MV-4-11 (cell line): ENCODE results near the gene KIF19.
A peak's percentile ranks its signal among the peaks of the same experiment; 100 is the strongest.

ENCODE experiments used
- DNase-seq: peaks from one replicate; lab custom pipeline; 2025; lab: John Stamatoyannopoulos, UW

KIF19 gene

DNA sequence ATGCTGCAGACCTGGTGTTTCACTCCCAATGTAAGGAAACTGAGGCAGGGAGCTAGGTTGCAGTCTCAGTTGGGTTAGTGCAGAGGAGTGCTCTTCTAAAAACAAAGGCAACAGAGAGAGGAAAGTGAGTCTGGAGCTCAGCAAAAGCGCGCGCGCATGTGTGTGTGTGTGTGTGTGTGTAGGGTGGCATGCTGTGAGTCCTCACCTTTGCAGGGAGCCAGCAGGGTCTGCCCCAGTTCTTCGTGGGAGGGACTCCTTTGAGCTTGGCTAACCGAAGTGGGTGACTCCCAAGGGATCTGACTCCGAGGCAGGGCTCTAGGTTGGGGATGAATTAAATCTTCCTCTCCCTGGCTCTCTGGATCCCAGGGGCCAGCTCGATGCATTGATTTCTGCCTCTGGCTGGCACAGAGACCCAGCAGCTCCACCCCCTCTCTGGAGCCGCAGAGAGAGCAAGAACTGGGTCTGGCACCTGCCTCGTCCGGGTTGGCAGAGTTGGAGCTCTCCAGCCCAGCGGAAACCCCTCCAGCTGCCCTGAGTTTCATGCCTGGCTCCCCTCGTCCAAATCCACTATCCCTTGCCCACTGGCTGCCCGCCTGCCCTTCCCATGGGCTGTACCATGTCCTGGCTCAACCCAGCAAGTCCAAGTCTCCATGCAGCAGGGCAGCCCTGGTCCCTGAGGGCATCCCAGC, 36.9 kb downstream of the KIF19 start:
- no peak for DNase-seq

DNA sequence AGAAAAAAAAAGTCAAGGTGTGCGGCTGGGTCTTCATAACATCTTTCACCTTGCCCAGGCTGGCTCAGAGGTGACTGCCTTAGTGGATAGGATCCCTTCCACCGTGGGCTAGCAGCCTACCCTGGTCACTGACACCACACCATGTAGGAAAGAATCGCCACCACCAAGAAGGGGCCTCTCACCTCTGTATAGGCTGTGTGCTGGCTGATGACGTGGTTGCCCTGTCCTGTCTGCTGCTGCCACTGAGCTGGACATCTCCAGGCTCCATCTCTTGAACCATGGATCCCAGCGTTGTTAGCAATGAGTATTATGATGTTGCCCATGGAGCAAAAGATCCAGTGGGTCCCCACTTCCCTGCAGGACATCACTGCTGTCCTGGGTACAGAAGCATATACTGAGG, 41.2 kb downstream of the KIF19 start, which contains the start of gene GPR142:
Gene GPR142 (plus strand): TSS at position 301 of the 400 bp plus-strand sequence. CDS start 2,035 bp downstream, outside the sequence.
- DNase-seq, result no peak

DNA sequence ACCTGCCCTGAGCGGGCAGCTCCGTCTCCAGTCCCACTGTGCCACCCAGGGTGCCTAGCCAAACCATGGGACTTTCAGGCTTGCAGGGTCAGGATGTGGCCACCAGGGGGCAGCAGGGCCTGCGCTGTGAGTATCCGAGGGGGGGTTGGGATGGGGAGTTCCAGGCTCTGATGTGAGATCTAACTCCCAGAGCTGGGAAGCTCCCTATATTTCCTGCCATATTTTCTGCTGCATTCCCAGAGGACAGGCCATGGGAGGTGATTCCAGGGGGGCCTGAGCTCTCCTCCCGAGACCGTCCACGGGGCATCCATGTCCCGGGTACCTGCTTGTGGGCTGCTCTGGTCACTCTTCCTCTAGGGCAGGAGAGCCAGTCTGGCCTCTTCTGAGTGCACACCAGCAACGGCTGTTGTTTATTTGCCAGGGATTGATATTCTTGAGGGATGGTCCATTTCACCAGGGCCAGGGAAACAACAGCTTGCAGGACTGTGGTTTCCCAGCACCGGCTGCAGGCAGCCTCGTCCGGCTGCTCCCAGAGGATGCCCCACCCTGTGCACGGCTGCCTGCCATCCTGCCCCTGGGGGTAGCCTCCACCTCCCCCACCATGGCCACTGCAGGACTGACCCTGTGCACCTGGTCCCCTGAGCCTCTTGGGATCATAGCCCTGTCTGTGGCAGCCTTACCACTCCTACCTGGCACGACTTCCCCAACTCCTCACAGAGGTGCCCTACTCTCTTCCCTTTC, 42.5 kb downstream of the KIF19 start:
- DNase-seq, result peak; percentile 31

DNA sequence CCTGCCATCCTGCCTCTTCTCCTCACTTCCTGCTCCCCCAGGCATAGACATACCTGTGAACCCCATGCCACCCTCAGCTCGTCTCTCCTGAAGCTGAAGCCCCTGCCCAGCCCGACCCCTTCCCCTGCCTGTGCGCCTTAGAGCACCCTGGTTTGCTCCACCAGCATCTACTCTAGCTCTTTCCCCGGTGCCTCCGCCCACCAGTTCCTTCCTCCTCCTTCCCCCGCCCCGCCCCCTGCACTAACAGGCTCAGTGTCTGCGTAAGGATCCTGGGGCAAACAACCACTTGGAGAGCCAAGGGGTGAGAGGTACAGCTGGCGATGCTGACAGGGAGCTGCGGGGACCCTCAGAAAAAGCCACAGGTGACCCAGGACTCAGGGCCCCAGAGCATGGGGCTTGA, 43.2 kb downstream of the KIF19 start:
- DNase-seq, result peak; percentile 35

DNA sequence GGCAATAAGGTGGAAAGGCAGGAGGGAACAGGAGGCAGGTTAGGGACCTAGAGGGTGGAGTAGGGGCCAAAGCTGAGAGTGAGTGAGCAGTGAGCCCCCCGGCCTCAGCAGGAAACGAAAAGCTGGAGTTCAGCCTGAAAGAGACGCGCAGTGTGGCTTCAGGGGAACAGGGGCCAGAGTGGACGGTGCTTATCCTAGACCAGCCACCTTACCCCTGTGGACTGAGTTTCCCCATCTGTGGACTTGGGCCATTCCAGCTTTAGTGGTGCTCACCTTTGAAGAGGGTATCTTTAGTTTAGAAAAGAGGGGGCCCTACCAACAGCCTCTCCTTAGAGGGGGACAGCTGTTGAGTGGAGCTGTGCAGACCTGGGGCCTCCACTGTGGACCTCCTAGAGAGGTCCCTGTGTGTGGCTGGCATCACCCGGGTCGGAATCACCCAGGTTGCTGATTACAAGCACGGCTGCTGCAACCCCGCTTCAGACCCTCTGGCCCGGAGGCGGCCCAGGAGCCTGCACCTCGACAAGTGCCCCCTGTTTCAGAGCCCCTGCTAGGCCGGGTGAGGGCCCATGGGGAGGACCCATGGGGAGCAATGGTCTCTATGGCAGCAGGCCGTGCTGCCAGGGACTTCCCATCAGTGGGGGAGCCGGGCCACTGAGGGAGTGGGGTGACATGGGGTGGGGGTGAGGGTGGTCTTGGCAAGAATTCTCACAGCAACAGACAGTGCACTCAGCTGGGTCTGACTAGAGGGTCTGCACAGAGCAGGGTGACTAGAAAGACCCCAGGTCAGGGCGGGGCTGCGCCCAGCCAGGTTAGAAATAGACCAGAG, 43.9 kb downstream of the KIF19 start:
- no peak for DNase-seq

DNA sequence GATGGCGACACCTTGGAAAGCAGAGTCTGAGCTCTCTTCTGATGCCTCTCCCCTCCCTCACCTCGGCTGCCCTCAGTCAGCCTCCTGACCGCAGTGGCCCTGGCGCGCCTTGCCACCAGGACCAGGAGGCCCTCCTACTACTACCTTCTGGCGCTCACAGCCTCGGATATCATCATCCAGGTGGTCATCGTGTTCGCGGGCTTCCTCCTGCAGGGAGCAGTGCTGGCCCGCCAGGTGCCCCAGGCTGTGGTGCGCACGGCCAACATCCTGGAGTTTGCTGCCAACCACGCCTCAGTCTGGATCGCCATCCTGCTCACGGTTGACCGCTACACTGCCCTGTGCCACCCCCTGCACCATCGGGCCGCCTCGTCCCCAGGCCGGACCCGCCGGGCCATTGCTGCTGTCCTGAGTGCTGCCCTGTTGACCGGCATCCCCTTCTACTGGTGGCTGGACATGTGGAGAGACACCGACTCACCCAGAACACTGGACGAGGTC, 45.7 kb downstream of the KIF19 start:
- DNase-seq, result no peak

DNA sequence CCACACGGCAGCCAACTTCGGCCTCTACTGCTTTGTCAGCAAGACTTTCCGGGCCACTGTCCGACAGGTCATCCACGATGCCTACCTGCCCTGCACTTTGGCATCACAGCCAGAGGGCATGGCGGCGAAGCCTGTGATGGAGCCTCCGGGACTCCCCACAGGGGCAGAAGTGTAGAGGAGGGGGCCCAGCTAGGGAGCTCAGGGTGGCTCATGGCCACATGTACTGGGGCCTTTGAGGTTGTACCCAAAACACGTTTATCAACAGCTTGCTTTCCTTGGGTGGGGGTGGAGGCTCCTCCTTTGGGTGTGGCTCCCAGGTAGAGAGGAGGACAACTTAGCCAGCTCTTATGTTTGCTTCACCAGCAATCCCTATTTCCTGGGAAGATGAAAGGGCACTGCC, 46.4 kb downstream of the KIF19 start:
- no peak for DNase-seq

DNA sequence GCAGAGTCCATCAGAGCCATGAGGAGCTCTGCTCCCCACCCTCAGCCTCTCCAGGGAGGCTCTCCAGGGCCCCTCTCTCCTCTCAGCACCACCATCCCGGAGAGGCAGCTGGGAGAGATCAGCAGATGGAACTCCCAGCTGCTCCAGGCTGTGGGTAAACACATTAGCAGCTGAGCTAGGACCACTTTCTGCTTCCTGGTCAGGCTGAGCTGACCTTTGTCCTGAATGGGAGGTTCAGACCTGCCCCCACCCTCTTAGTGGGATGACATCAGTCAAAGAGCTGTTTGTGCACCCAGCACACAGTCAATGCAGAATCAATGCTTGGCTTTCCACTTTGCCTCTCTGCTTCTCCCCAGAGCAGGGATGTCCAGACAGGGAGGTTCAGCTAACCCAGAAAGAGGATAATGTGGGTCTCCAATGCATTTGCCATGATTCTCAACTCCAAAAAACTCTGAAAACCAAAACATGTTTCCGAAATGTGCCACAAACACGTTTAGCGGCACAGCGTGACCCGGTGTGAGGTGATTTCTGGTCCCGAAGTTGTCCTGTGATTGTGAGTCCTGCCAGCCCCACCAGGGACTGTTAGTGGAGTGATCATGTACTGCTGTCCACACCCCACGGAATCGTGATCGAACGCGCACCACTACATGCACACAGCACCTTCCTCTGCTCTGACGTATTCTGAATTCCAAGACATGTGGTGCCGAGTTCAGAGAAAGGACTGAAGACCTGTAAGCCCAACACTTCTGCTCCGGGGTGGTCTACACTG, 48.0 kb downstream of the KIF19 start:
- no peak for DNase-seq

DNA sequence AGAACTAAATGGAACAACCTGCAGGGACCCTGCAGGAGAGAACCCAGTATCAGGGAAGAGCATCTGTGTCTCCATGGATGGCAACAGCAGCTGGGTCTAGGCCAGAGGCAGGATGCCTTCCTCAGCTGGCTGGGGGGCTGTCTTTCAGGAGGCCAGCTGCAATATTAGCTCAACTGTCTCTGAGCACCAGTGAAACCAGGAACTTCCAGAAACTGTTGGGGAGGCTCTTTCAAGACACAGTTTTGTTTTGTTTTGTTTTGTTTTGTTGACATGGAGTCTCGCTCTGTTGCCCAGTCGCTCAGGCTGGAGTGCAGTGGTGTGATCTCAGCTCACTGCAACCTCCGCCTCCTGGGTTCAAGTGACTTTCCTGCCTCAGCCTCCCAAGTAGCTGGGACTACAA, 48.8 kb downstream of the KIF19 start:
- peak; percentile 79 for DNase-seq

DNA sequence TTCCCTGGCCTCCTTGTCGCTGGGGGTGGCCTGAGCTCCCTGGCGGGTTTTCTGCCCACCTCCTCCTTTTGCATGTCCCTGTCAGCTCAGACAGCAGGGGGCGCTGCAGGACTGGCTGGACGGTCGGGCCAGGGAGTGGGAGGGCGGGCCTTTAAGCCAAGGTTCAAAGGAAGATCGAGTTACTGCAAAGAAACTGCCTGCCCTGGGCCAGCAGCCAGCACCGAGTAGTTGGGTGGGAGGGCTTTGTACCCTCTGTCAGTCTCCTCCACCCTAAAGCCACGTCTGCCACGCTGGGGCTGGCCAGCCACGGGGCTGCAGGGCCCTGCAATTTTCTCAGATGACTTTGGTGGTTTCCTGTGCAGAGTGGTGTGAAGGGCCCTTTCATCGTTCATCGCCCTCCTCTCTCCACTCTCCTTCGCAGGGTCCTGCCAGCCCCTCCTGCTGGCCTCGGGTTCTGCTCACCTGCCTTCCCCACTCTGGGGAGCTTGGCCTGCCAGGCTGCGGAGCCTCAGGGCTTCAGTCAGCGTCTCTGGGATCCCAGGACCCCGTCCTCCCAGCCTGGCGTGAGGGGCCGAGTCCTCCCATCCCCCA, 53.6 kb downstream of the KIF19 start:
- peak; percentile 69 for DNase-seq

DNA sequence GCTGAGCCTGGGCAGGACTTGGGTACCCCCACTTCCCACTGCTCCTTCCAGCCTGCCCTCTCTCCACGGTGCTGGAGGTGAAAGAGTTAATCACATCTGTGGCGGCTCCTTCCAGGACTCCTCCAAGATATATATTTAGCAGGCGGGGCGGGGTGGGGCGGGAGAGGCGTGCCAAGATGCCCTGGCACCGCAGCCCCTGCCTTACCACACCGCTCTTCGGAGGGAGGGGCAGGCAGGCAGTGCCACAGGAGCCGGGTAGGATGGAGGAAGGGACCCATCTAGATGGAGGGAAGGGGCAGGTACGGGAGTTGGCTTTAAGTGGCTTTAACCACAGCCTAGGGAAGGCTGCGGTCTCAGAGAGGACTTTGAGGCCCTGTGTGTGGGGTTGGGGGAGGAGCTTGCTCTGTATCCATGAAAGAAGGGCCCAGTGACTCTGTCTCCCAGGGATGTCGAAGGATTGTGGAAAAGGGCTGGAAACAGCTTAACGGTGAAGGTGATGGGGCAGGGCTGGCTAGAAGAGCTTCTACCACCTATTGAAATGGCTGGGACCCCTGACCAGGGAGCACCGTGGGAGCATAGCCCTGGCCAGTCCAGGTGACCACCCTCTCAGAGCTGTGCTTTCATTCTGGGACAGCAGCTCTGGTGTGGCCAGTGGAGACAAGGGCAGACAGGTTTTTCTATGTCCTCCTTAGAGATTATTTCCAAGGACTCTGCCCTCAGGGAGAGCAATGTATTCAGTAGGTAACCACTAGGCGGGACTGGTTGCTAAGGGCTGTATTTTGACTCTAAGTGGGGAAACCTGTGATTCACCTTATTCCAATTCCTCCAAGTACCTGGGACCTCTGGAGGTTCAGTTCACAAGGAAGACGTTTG, 54.3 kb downstream of the KIF19 start:
- peak; percentile 34 for DNase-seq

DNA sequence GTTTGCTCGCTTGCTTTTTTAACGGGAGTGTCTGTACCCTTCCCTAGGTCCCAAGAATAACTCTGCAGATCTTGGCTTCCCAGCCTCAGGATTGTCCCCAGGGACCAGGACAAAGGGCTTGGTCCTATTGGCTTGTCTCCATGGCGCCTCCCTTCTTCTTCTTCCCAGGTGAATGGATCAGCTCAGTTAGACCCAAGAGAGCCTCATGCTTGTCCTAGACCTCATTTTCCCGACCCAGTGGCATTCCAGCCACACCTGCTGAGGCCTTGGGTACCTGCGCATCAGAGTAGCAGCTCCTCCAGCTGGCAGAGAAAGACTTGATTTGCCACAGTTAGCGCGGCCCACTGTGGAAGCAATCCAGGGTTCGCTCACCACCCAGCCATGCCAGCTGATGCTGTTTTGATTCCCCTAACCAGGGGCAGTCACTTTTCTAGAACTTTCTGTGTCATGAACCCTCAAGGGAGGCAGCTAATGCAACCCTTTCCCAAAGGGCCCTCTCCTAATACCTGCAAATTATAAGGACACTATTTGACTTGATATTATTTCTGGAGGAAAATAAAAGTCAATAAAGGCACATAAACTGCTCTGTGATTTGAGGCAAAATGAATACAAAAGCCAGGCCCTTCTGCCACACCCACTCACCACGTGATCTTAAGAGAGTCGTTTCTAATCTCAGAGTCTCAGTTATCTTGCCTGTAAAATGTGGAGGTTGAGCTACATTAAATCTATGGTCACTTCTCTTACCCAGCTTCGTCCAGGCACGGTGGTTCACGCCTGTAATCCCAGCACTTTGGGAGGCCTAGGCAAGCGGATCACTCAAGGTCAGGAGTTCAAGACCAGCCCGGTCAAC, 55.2 kb downstream of the KIF19 start:
- DNase-seq, result no peak

DNA sequence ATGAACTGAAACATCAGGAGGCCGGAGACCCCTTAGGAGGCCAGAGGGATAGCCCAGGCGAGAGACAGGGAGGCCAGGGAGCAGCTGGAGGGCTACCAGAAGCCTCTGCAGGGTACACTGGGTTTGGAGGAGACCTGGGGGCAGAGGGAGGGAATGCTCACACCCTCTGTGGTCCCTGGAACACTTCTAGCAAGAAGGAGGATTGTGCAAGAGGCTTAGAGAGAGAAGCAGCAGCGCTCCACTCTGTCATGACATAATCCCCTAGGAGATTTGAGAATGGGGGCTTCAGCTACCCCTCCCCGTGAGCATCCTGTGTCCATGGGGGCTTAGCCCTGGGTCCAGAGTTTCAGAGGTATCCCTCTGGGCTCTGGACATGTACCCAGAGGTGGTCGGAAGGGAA, 57.1 kb downstream of the KIF19 start:
- peak; percentile 65 for DNase-seq

DNA sequence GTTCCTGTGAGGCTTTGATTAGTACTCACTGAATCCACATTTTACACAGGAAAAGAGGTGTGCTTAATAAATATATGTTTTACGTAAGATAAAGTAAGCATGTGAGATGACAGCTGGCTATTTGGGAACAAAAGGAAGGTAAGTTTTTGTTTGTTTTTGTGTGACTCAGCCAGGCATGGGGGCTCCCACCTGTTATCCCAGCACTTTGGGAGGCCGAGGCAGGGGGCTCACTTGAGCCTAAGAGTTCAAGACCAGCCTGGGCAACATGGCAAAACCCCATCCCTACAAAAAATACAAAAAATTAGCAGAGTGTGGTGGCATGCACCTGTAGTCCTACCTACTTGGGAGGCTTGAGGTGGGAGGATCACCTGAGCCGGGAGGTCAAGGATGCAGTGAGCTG, 59.2 kb downstream of the KIF19 start:
- no peak for DNase-seq

DNA sequence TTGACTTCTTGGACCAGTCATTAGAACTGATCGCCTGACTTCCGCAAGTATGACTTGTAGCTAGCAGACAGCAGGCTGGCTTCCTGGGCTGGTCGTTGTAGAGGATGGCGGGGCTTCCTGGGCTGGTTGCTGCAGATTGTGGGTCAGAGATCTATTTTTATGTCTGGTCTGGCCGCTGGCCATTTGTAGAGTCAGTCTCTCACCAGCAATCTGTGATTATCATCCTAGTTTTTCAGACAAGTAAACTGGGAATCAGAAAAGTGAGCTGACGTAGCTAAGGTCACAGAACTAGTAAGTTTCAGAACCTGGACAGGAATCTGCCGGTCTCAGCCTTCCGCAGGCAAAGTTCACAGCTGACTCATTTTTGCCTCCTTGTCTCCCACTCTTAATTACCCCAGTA, 60.4 kb downstream of the KIF19 start:
- DNase-seq, result peak; percentile 33

DNA sequence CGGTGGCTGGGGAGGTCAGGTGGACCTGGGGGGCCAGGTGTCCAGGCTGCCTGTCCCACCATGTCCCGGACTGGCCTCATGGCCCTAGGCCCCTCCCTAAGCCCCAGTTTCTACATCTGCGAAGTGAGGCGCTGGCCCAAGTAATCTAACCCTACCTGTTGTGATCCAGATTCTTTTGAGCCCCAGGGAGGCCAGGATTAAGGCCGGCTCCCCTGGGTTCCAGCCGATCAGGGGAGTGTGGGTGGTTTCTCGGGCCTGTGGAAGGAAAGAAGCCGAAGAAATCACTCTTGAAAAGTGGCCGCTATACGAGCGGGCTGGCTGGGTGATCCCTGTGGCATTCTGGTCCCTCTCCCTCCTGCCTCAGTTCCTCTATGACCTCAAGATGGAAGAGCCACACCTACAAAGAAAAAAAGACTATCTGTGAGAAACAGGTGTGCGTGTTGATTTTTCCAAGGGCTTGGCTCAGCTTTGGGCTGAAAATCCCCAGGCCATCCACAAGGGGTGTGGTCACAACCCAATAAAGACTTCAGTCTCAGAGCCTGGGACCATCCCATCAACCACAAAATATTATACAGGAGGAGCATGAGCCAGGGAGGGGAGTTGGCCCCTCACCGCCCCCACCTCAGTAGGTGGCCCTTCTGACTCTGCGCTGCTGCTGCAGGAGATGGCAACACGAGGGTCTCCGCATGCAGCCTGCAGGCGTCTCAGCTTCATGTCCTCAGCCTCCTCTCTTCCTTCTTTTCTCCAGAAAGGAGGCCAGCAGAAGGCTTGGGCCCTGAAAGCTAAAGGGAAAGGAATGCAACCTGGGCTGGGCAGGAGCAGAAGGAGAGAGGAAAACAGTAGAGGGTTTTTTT, 61.6 kb downstream of the KIF19 start:
- DNase-seq, result no peak

DNA sequence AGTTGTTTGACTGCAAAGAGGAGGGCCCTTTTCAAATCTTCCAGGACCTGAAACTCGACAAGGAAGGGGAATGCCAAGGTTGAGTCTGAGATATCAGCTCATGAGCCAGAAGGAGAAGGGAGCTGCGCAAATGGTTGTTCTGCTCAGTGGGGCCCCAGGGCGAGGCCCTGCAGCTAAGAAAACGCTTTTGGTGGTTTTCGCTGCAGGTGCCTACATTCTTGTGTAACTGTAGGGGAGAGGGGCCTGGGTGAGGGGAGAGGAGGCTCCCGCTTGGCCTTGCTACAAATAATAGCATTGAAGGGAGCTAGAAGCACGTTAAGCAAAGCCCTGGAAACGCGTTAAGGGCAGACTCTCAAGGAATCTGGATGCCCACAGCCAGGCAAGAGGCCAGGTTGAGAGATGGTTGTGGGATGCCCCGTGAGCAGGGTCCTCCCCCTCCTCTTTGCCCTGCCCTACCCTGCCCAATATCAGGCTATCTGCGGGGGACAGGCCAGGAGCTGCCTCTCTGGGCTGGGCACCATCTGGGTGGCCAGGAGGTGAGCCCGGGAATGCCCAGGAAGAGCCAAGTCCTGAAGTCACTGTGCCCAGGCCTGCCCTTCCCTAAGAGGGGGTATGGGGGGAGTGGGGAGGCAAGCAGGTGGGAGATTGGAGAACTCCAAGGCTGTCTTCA, 63.2 kb downstream of the KIF19 start:
- DNase-seq, result no peak
